ENCODE data around the gene LRP1B.

Gene LRP1B

DNA sequence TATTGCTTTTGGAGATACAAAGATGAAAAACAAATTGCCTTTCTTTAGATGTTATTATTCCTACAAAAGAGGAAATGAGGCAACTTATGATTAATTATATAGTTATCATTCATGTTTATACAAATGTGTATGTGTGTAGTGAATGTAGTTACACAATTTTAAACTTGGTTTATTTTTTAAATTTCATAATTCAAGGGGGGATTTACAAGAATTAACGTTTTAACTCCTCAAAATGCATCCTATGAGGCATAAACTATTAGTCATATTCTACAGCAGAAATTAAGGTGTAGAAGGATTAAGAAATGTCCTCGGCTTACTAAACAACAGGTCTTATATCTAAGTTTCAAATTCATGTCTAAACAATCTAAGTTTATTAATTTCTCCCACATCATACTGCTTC lies 1545.8 kb downstream of the LRP1B start:
- H3K9me3 ChIP-seq (ENCODE audit: low read length): no peaks in the 10 kb centered on the region
- H2AFZ ChIP-seq (ENCODE audit: low read length): no peak overlapping the region
- H3K79me2 ChIP-seq (ENCODE audit: insufficient read depth, low read length): no peaks in the 10 kb centered on the region
- H3K27ac ChIP-seq (ENCODE audit: low read depth, low read length, poor library complexity, severe bottlenecking): no peak overlapping the region
- H3K27me3 ChIP-seq (ENCODE audit: insufficient read depth, low read length): no peaks in the 10 kb centered on the region
- no peaks in the 10 kb centered on the region for H3F3A ChIP-seq (ENCODE audit: insufficient read depth, low read length)
- TF ChIP-seq EZH2 (IDR thresholded peaks at IDR 0.05; ENCODE audit: borderline replicate concordance, low read length): no peak
- TF ChIP-seq, protein P1, sequence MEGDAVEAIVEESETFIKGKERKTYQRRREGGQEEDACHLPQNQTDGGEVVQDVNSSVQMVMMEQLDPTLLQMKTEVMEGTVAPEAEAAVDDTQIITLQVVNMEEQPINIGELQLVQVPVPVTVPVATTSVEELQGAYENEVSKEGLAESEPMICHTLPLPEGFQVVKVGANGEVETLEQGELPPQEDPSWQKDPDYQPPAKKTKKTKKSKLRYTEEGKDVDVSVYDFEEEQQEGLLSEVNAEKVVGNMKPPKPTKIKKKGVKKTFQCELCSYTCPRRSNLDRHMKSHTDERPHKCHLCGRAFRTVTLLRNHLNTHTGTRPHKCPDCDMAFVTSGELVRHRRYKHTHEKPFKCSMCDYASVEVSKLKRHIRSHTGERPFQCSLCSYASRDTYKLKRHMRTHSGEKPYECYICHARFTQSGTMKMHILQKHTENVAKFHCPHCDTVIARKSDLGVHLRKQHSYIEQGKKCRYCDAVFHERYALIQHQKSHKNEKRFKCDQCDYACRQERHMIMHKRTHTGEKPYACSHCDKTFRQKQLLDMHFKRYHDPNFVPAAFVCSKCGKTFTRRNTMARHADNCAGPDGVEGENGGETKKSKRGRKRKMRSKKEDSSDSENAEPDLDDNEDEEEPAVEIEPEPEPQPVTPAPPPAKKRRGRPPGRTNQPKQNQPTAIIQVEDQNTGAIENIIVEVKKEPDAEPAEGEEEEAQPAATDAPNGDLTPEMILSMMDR (IDR thresholded peaks at IDR 0.05; ENCODE audit: low read length): no peak
- no peaks in the 10 kb centered on the region for H3K9me2 ChIP-seq (ENCODE audit: low read depth, low read length)
- no peaks in the 10 kb centered on the region for H3K4me1 ChIP-seq (ENCODE audit: insufficient read depth, low read length, severe bottlenecking)
- H3K9ac ChIP-seq (ENCODE audit: low read length): no peak overlapping the region
- H3K4me2 ChIP-seq (ENCODE audit: low read length): no peak overlapping the region
- H3K36me3 ChIP-seq (ENCODE audit: insufficient read depth, low read length): no peaks in the 10 kb centered on the region
- H3K4me3 ChIP-seq (ENCODE audit: low read depth, low read length, poor library complexity, severe bottlenecking): no peak overlapping the region
- H4K20me1 ChIP-seq (ENCODE audit: insufficient read depth, low read length): no peaks in the 10 kb centered on the region

DNA sequence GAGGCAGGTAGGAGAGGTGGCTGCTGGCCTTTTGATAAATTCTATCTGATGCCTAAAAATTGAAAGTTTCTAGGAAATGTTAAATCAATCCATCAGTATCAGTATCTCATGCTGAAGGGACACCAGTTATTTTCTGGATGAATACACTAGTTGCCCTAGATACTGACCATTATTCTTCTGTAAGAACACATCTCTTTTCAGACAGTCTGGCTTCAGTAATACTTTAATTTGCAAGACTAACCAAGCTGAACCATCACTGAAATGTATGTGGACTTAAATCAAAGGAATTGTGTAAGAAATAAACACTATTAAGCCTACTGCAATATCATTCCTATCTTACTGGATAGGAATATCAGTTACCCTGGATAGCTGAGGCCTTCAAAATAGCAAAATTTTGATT lies 1546.3 kb downstream of the LRP1B start:
- H3K4me3 ChIP-seq (ENCODE audit: low read depth, low read length, poor library complexity, severe bottlenecking): no peak overlapping the region
- no peaks in the 10 kb centered on the region for H3K27me3 ChIP-seq (ENCODE audit: insufficient read depth, low read length)
- no peak overlapping the region for H2AFZ ChIP-seq (ENCODE audit: low read length)
- H3K36me3 ChIP-seq (ENCODE audit: insufficient read depth, low read length): no peaks in the 10 kb centered on the region
- no peak overlapping the region for H3K27ac ChIP-seq (ENCODE audit: low read depth, low read length, poor library complexity, severe bottlenecking)
- no peaks in the 10 kb centered on the region for H3F3A ChIP-seq (ENCODE audit: insufficient read depth, low read length)
- H3K9me2 ChIP-seq (ENCODE audit: low read depth, low read length): no peaks in the 10 kb centered on the region
- no peak overlapping the region for H3K9ac ChIP-seq (ENCODE audit: low read length)
- no peaks in the 10 kb centered on the region for H3K9me3 ChIP-seq (ENCODE audit: low read length)
- no peak overlapping the region for H3K4me2 ChIP-seq (ENCODE audit: low read length)
- TF ChIP-seq, protein P1 (IDR thresholded peaks at IDR 0.05; ENCODE audit: low read length): no peak
- no peak for TF ChIP-seq EZH2 (IDR thresholded peaks at IDR 0.05; ENCODE audit: borderline replicate concordance, low read length)
- H3K79me2 ChIP-seq (ENCODE audit: insufficient read depth, low read length): no peaks in the 10 kb centered on the region
- no peaks in the 10 kb centered on the region for H4K20me1 ChIP-seq (ENCODE audit: insufficient read depth, low read length)
- H3K4me1 ChIP-seq (ENCODE audit: insufficient read depth, low read length, severe bottlenecking): no peaks in the 10 kb centered on the region

DNA sequence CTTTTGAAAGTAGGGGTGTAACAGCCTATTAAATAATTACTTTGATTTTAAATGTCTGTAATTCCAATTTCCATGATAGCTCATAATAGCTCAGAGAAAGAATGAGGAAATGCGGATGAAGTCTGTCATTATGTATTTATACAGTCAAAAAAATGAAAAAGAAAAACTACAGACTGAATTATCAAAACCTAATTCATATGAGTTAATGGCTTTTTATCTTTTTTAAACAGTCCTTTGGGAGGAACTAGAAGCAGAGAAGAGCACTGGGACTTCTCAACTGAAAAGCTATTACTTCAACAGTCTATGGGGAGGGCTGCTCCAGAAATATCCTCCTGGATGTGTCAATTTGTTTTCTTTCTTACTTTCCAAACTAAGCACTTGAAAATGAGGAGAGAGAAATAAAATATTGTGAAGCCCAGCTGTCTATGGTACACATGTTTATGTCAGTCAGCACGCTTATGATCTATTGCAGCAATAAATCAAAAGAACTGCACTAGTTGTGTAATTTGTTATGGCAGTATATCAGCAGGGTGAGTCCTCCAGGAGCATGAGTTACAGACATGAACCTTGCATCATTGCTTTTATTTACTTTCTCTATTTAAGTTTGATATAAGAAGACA lies 1550.2 kb downstream of the LRP1B start:
- H3K79me2 ChIP-seq (ENCODE audit: insufficient read depth, low read length): no peaks in the 10 kb centered on the region
- H4K20me1 ChIP-seq (ENCODE audit: insufficient read depth, low read length): no peaks in the 10 kb centered on the region
- H3K9me3 ChIP-seq (ENCODE audit: low read length): no peaks in the 10 kb centered on the region
- no peak overlapping the region for H3K27ac ChIP-seq (ENCODE audit: low read depth, low read length, poor library complexity, severe bottlenecking)
- TF ChIP-seq, protein P1 (IDR thresholded peaks at IDR 0.05; ENCODE audit: low read length): no peak
- no peak for TF ChIP-seq EZH2 (IDR thresholded peaks at IDR 0.05; ENCODE audit: borderline replicate concordance, low read length)
- H3F3A ChIP-seq (ENCODE audit: insufficient read depth, low read length): no peaks in the 10 kb centered on the region
- H3K27me3 ChIP-seq (ENCODE audit: insufficient read depth, low read length): no peaks in the 10 kb centered on the region
- no peak overlapping the region for H3K9ac ChIP-seq (ENCODE audit: low read length)
- no peak overlapping the region for H3K4me3 ChIP-seq (ENCODE audit: low read depth, low read length, poor library complexity, severe bottlenecking)
- H3K4me2 ChIP-seq (ENCODE audit: low read length): no peak overlapping the region
- no peaks in the 10 kb centered on the region for H3K9me2 ChIP-seq (ENCODE audit: low read depth, low read length)
- H2AFZ ChIP-seq (ENCODE audit: low read length): no peak overlapping the region
- no peaks in the 10 kb centered on the region for H3K36me3 ChIP-seq (ENCODE audit: insufficient read depth, low read length)
- no peaks in the 10 kb centered on the region for H3K4me1 ChIP-seq (ENCODE audit: insufficient read depth, low read length, severe bottlenecking)
